DMS53 treated with DMSO at 0.1 percent for 48 hours (cell line): Measurements from ENCODE around the gene FBRSL1.
"Not testable (repeated sequence)": the region's sequence is repeated elsewhere in the genome, so short reads cannot be mapped to it uniquely, and the experiment has no call there.

Experiments used
- DNase-seq: peaks from one replicate; lab custom pipeline; 2025; ENCODE audit not compliant: unreplicated experiment; lab: John Stamatoyannopoulos, UW

Gene FBRSL1

DNA sequence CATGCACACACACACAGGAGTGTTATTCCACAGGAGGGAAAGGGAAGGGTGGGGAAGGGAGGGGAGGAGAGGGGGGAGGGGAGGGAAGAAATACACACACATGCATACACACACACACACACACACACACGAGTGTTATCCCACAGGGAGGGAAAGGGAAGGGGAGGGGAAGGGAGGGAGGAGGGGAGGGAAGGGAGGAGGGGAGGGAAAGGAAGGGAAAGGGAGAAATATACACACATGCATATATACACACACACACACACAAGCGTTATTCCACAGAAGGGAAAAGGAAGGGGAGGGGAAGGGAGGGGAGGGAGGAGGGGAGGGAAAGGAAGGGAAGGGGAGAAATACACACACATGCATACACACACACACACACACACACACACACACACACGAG, 19.6 kb upstream of the FBRSL1 start:
- DNase-seq = no peak

DNA sequence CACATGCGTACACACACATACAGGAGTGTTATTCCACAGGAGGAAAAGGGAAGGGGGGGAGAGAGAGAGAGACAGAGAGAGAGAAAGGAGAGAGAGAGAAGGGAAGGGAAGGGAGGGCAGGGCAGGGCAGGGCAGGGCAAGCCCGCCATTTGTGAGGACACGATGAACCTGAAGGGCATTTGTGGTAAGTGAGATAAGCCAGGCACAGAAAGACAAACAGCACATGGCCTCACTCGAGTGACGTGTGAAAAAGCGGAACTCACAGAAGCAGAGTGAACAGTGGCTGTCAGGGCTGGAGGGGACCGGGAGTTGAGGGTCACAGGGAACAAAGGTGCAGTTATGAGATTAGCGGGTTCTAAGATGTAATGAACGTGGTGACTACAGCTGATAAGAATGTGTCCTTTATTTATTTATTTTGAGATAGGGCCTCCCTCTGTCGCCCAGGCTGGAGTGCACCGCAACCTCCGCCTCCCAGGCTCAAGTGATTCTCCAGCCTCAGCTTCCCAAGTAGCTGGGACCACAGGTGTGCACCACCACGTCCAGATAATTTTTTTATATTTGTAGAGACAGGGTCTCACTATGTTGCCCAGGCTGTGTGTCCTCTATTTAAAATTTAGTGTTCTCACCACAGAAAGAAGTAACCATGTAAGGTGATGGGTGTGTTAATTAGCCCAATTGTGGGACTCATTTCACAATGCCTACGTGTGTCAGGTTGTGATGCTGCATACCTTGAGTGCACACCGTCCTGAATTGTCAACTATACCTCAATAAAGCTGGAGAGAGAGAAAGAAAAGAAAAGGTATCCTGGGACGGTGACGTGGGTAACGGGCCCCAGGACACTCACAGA, 18.7 kb upstream of the FBRSL1 start:
- no peak for DNase-seq

DNA sequence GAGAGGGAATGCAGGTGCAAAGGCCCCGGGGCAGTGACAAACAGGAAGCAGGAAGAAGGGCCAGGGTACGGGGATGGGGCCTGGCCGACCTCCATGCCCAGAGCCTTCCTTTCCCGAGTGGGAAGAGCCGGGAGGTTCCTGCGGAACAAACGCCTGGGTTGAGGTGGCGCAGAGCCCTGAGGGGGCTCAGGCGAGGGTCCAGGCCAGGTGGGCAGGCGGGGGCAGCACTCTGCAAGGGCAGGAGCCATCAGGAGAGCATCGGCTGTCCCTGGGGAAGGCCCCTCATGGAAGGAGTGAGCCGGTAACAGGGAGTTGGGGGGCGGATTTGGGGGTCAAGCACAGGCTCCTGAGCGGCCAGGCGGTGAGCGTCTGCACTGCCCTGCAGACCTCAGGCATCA, 18.1 kb upstream of the FBRSL1 start:
- no peak for DNase-seq

DNA sequence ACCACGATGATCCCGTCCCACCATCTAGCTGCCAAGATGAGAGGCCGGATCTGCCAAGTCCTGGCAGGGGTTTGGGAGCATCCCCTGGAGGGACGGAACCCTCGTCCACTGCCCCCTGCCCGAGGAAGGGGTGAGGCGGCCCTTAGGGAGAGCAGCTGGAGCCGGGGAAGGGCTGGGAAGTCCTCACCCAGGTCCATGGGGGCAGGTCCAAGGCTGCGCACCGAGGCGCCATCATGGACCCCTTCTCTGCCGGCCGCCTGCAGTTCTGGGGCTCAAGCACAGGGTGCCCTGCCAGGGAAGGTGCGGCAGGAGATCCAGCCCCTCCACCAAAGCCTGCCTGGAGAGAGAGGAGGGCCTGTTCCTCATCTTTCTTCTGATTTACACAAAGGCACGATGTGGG, 17.6 kb upstream of the FBRSL1 start:
- DNase-seq = no peak

DNA sequence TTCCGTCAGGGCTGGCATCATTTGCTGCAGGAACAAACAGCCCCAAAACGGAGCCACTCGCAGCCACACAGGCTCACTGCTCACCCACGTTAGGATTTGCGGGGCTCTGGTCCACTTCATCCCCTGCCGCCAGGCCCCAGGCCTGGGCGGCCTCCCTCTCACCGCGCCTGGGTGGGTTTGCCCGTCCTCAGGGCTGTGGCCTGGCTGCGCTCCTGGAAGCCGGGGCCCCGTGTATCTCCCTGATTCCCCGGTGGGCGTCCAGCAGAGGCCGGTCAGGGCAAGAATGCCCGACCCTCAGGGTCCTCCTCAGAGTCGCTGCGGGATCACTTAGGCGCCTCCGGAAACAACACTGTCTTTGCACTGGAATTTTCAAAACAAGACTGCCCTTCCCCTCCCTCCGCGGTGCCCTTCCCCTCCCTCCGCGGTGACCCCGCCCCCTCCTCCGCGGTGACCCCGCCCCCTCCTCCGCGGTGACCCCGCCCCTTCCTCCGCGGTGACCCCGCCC, 15.7 kb upstream of the FBRSL1 start:
- no peak for DNase-seq

DNA sequence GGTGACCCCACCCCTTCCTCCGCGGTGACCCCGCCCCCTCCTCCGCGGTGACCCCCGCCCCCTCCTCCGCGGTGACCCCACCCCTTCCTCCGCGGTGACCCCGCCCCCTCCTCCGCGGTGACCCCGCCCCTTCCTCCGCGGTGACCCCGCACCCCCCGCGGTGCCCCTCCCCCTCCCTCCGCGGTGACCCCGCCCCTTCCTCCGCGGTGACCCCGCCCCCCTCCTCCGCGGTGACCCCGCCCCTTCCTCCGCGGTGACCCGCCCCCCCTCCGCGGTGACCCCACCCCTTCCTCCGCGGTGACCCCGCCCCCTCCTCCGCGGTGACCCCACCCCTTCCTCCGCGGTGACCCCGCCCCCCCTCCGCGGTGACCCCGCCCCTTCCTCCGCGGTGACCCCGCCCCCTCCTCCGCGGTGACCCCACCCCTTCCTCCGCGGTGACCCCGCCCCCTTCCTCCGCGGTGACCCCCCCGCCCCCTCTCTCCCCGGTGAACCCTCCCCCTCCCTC, 15.1 kb upstream of the FBRSL1 start:
- not testable (repeated sequence) for DNase-seq

DNA sequence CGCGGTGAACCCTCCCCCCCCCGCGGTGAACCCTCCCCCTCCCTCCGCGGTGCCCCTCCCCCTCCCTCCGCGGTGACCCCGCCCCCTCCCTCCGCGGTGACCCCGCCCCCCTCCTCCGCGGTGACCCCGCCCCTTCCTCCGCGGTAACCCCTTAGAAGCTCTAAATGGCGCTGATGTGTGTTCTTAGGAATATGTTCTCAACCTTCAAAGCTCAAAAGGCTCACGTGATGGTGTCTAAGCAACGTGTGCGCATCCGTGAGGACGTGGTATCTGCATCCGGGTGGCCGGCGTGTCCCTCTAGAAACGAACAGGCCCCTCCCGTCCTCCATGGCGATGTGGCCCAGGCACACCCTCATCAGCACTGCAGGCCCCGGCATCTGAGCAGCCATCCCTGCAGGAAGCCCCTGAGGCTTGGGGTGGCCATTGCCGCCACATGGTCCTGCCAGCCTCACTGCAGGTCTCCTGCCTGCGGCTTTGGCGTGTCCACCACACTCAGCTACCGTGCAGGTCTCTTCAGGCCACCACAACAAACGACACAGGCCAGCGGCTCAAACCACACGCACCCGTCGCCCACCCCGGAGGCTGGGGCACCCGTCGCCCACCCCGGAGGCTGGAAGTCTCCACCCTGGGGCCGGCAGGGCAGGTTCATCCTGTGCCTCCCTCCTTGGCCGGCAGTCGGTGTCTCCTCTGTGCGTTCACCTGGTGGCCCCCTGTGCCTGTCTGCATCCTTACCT, 14.5 kb upstream of the FBRSL1 start:
- no peak for DNase-seq

DNA sequence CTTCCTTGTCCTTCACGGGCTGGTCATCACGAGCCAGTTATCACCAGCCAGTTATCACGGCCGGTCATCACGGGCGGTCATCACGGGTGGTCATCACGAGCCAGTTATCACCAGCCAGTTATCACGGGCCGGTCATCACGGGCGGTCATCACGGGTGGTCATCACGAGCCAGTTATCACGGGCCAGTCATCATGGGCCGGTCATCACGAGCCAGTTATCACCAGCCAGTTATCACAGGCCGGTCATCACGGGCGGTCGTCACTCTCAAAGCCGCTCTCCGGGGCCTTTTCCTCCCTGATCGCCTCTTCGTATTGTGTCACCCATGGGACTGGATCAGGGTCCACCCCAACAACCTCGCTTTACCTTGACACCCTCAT, 13.9 kb upstream of the FBRSL1 start:
- no peak for DNase-seq

DNA sequence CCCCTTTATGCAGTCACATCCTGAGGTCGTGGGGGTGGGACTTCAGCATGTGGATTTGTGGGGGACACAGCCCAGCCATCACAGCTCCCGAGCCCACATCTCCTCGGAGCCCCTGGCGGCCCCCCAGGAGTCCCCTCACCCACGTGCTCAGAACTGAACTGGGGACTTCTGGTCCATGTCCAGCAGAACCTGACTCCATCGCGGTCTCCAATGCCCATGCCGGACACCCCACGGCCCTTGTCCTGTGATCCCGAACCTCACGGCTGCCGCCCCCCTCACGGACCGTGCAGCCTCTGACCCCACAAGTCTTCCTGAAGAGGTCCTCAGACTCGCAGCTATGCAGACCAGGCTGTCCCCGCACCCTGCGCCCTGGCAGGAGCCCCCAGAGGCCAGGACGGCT, 13.5 kb upstream of the FBRSL1 start:
- no peak for DNase-seq

DNA sequence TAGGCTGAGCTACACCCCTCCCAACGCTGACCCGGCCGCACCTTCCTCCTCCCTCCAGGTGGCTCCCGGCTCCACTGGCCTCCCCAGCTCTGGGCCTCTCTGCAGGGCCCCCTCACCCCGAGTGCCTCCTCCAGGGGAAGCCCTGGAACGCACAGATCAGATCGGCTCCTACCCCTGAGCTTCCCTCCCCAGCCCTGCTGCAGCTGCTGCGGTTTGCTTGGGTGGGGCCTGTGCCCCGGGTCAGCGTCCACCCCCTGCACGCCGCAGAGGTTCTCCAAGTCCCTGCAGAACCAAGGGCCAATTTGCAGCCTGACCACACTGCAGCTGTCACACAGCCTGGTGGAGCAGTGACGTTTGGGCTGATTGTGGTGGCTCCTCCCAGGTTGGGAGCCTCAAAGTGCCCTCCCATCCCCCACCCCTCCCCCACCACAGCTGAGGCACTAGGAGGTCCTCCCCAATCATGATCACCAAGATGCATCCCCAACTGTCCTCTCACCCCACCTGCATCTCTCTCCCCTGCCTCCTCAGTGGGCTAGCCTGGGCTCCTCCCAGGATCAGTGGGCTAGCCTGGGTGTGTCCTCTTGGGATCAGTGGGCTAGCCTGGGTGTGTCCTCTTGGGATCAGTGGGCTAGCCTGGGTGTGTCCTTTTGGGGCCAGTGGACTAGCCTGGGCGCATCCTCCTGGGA, 12.8 kb upstream of the FBRSL1 start:
- no peak for DNase-seq

DNA sequence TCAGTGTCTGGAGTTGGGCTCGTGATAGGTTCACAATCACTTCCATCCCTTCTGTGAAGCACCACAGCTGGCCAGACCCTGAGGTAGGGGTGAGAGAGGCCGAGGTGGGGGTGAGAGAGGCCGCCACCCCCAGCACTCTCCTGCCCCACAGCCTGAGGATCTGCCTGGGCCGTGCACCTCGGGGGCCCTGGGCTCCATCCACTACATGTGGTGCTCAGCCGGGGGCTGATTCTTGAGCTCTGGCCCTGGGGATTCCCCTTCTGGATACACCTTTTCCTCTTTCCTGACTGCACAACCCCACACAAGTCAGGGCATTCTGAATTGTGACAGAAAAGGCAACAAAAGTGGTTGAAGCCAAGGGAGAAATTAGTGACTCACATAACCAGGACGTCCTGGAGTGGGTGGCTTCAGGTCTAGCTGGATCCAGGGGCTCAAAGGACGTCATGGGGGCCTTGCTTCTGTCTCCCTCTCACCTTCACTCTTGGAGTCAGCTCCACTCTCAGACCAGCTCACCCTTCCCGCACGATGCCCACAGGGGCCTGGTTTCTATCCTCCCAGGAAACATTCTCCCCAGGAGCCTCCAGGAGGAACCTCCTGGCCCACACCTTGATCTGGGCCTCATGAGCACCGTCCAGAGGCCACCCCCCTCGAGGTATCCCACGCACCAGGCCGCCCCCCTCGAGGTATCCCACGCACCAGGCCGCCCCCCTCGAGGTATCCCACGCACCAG, 12.1 kb upstream of the FBRSL1 start:
- DNase-seq = no peak

DNA sequence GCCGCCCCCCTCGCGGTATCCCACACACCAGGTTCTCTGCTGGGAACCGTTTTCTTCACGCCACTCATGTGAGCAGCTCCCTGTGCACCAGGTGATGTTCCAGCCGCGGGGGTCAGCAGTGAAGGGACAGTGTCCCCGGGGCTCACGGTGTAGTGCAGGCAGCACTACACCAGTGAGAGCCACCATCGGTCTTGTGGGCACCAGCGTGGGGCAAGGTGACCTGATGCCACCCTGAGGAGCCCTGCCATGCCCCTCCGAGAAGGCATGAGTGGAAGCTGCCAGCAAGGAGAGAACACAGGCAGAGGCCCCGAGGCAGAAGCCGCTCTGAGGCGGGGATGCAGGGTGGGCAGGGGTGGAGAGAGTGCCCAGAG, 11.5 kb upstream of the FBRSL1 start:
- DNase-seq = no peak

DNA sequence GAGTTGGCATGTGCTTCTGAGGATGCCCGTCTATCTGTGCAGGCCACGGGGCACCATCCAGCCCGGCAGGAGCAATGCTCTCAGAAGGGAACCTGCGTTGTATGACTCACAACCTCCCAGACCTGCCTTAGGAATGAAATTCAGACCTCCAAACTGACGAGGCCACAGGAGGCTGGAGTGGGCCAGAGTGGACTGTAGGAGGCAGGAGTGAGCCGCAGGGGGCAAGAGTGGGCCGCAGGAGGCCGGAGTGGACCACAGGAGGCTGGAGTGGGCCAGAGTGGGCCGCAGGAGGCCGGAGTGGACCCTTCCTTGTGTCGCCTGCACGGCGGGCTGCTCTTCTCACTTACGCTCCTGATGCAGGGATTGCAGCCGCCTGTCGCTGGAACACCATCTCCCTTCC, 11.1 kb upstream of the FBRSL1 start:
- no peak for DNase-seq

DNA sequence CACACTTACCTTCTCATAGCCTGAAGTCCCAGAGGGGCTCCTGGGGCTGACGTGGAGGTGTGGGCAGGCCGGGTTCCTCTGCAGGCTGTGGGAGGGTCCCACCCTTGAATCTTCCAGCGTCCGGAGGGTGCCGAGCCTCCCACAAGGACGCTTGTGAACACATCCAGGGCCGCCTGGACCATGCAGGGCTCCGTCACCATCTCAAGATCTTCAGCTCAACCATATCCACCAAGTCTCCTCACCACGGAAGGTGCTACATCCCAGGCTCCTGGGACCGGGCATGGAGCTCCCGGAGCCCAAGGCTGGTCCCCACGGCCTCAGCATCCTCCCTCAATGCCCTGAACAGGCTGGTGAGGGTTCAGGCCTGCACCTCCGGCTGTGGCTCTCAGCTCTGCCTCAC, 10.7 kb upstream of the FBRSL1 start:
- no peak for DNase-seq

DNA sequence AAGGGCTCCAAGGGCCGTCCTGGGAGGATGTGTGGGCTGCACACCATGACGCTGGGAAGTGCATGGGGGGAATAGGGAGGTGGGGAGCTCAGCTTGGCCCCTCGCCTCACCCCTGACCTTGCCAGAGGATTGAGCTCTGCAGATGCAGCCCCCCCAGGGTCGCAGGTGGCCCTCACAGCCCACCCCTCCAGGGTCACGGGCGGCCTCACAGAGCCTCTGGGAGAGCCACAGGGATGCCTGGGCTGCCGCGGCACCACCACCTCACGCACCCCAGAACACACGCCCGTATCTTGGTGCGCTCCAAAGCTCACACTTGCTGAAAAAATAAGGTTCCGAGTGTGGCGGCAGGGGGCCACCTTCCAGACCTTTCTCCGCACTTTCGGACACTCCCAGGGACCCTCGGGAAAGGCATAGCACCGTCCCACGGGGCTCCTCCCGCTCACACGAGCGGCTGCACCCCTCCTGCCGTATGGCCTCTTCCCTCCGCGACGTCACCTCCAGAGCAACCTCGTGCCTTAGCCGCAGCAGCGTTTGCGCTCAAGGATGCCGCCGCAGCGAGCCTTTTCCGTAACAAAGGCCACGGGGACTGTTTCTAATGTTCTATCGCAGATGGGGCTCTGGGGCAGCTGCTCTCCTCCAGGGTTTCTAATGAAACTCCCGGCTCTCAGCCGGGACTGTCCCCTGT, 9.9 kb upstream of the FBRSL1 start:
- DNase-seq = no peak

DNA sequence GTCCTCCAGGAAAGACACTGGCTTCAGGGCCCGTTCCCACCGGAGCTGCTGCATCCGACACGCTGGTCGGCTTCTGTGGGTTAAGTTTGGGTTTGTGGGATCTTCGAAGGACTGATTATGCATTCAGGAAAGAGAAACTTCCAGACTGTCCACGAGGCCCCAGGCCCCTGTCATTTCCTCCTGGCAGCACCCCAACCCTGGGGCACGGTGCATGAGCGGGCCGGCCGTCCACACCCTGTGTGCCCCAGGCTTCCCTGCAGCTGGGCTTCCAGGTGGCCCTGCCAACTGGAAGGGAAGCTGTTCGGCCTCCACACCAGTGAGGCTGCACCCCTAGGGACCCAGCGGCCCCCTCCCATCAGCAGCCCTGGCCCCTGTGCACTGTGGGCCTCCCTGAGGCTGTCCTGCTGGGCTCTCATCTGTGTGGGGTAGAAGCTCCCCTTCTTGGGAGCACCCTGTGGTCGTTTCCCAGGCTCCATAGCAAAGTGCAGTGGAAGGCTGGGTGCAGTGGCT, 9.3 kb upstream of the FBRSL1 start:
- DNase-seq = no peak

DNA sequence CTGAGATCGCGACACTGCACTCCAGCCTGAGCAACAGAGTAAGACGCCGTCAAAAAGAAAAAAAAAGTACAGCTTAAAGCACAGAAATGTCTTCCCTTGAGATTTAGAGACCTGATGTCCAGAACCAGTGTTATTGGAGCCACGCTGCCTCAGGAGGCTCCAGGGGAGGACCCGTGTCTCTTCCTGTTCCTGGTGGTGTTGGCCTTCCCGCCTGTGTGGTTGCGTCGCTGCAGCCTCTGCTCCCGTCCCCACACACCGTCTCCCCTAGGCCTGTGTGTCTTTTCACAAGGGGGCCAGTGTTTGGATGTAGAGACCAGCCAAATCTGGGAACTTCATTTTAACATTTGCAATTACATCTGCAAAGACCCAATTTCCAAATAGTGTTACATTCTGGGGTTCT, 8.6 kb upstream of the FBRSL1 start:
- no peak for DNase-seq

DNA sequence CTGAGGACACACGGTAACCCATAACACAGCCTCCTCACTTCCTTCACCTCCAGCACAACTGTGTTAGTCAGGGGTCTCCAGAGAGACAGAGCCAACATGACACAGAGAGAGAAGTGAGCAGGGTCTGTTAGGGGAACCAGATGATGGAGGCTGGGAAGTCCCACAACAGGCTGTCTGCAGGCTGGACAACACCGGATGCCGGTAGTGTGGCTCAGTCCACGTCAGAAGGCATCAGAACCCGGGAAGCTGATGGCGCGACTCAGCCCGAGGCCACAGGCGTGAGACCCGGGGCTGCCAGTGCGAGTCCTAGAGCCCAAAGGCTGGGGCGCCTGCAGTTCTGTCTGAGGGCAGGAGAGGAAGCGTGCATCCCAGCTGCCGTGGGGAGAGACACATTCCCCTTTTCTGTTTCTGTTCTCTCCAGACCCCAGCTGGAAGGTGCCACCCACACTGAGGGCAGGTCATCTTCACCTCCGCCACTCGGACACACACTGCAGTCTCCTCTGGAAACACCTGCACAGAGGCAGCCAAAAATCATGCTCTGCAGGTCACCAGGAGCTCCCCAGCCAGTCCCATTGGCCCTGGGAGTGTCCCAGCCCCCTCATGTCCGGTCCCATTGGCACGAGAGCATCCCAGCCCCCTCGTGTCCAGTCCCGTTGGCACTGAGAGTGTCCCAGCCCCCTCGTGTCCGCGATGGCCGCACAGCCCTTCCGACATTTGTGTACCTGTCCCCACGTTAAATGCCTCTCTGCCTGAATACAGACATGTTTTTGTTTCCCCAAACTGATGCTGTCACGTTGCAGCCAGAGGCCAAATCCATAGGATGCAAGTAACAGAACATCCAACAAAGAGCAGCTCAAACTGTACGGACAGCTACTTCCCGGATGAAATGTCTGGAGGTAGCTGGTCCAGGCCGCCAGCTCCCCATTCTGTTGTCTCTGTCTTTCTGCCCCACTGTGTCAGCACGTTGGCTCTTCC, 7.9 kb upstream of the FBRSL1 start:
- DNase-seq = no peak

DNA sequence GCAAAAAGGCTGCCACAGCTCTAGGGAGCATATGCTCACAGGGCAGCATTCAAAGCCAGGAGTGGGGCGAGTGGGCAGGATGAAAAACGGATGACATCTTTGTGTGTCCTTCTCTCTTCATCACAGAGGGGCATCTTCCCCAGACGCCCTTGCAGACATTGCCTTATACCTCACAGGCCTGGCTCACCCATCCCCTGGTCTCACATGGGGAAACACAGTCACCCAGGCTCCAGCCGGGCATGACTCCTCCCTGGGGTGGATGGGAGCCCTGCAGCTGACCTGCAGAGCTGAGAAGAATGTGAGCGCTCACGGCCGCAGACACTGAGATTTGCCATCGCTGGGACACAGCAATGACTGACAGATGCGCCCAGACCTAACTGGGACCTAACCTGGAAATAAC, 7.2 kb upstream of the FBRSL1 start:
- no peak for DNase-seq
